GM08714 (cell line): ENCODE data around the gene SERPINA12.

ENCODE experiments used
- H3K4me3 ChIP-seq: fragments of 200-500 bp; sonication (Bioruptor generic); 2 replicates; pipeline ENCODE4 v1.5.1; 2014; ENCODE audit warnings: mild to moderate bottlenecking, low read length, inconsistent platforms
- ZNF274 ChIP-seq: IDR thresholded peaks from 2 replicates; pipeline ENCODE4 v1.6.1; 2012; ENCODE audit warnings: mild to moderate bottlenecking, low read depth, low read length

The SERPINA12 gene

DNA sequence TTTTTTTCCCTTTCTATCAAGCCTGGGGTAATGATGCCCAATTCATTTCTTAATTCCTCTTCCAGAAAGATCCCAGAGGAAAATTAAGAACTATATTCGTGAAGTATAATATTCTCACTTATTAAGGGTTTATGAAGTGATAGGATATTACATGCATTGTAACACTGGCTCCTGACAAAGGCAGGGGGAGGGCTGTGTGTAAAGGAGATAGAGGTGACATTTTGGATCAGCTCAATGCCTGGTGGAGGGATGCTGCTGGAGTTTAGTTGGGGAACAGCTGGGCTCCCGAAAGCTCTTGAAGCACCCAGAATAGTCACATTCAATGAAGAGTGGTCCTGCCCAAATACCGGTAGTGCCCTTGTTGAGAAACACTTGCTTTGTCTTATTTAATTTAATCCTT, 57.4 kb downstream of the SERPINA12 start:
- TF ChIP-seq ZNF274: no peak
- no peak overlapping the region for H3K4me3 ChIP-seq

DNA sequence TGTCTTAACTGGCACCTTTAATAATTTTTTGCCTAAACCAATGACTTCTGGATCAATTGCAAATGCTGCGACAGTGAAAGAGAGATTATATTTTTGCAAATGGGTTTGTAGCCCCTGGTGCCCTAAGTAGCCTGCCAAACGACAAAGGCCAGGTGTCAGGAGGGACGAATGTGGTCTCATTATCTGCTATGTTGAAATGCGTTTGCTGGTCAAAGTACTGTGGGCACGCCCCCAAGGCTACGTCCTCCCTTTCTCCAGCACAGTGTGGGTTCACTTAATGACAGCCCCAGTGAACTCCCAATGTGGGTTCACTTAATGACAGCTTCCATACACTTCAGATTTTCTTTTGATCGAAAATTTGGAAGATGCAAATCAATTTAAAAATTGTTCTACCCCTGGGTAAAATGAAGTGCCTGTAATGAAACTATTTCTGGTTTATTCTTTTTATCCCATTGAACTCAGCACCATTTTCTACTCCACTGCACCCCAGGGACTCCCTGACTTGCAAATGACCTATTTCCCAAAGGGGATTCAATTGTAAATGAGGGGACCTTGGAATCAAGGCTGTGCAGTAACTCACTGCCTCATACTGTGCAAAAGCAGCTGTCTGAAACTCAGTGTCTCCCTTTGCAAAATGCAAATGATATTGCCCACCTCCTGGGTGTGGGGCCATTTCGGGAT, 58.0 kb downstream of the SERPINA12 start:
- H3K4me3 ChIP-seq: no peak overlapping the region
- no peak for TF ChIP-seq ZNF274

DNA sequence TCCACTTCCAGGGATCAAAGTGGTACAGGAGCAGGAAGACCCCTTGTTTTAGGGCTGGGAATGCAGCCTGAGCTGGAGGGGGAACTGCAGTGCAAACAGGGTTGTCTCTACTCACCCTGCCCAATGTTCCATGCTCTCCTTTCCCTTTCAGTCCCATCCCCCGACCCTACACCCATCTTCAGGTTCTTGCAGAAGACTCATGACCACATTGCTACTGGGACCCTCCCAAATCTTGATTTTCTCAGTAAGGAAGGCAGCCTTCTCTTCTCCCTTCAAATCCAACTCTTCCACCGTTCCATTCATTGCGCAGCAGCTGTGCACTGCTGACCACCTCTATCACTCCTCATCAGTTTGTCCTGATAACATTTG, 58.6 kb downstream of the SERPINA12 start:
- H3K4me3 ChIP-seq: no peak overlapping the region
- no peak for TF ChIP-seq ZNF274

DNA sequence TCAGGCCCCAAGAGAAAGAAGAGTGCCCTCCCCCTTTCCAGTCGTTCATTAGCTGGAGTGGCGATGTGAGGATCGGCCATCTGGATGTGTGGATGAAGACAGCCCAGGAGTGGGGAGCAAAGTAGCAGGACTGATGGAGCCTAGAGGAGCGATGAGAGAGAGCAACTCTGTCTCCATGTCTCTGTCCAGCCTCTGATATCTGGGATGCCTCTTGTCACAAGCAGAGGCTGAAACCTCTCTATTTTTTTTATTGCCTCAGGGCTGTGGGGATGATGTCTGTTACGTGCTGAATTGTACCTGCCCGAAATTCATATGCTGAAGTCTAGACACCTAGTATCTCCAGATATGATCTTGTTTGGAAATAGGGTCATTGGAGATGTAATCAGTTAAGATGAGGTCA, 59.3 kb downstream of the SERPINA12 start:
- H3K4me3 ChIP-seq: no peak overlapping the region
- no peak for TF ChIP-seq ZNF274

DNA sequence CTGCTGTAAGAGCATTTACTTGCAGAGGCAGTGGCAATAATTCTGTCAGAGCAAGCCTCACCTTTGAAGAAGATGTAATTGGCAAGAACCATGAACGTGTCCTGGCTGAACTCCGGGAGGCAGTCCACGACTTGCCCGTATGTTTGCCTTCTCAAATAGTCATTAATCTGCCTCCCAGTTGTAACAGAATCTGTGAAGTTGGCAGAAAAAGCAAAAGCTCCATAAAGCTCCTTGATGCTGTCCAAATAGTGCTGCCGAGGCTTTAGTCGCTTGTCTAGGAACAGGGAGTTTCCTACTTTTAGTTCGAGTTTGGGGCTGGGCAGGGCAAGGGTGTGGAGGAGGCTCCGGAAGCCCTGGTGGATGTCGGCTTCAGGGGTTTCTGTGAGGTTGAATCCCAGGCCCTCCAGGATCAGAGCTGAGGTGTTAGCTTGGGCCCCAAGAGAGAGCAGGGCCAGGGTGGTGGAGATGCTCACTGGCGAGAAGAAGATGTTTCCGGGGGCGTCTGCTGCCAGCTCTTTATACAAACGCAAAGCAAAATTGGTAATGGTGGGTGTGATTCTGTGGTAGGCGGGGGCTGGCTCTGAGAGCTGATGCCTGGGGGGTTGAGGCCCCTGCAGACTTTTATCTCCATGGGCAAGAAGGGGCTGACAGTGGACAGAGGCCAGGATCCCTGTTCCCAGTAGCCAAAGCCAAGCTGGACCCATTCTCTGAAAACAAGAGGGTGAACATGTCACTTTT, 61.0 kb downstream of the SERPINA12 start:
- no peak for TF ChIP-seq ZNF274
- H3K4me3 ChIP-seq: no peak overlapping the region

DNA sequence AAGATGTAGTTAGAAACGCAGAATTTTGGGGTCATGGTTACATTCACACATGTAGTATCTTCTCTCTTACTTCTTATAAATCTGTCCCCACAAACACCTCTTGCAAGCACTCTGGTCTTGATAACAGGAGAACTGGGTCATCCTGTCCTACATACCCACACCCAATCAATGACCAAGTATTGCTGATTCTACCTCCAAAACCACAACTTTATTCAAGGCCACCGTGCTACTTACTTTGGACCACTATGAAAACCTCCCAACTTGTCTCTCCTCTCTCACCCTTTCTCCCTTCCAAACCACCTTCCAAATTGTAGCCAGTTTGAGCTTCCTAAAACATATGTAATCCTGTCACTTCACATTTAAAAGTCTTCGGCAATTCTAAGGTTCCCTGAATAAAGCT, 62.1 kb downstream of the SERPINA12 start:
- no peak for TF ChIP-seq ZNF274

DNA sequence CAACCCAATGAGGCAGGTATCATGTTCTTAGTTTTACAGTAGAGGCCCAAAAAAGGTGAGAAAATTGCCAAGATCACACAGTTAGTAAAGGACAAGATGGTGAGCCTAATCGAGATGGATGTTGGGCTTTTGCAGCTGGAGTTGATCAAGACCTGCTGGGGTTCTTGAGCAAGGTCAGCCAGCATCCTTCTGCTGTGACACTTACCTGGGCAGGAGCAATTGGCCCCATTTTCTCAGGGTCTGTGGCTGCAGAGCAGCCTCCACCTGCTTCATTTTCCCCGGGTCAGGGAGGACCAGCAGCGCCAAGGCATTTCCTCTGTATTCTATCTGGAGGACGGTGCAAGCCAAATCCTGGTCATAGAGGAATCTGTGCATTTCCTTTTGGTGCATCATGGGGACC, 63.1 kb downstream of the SERPINA12 start:
- TF ChIP-seq ZNF274: no peak
- H3K4me3 ChIP-seq: no peak overlapping the region

More for the DNA sequence above, 62.1 kb downstream of the SERPINA12 start:
- H3K4me3 ChIP-seq: no peak overlapping the region

DNA sequence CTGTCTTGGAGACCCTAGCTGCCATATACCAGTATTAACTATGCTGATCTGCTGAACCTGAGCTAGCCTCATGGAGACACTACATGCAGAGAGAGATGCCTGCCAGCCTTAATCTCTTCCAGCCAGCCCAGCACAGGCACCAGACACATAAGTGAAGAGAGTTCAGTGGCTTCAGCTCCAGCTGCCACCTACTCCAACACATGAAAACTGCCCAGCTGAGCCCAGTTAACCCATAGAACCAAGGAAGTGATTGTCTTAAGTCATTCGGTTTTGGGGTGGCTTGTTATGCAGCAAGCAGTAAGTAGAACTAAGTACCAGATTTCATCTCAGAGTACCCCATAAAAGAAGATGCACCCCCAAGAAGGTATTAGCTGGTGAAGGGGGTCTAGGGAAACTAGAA, 64.3 kb downstream of the SERPINA12 start:
- no peak overlapping the region for H3K4me3 ChIP-seq
- no peak for TF ChIP-seq ZNF274

DNA sequence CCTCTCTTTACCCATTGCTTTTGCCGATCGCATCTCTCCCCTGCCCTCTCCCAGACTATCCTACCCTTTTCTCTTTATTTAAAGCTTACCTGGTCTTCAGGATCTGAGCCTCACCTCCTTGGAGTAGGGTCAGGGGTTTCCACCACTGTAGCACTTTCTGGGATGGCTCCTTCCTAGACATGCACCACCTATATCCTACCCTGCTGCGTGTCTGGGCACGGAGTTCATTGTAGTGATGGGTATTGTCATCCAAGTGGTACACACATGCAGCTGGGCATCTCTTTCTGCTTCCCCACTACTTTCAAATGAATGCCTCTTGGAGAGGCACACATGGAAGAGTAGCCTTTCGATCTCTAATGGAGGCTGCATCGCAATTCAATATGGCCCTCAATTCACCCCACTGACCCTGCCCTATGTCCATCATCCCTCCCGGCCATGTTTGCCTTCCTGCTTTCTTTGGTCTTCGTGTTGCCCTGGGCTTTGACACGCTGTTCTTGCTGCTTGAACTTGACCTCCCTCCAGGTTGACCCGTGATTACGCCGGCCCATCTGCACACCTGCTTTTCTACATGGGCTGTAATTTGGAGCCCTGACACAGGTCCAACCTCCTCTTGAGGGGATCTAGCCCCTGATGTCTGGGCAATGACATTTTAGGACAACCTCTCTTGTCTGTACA, 67.6 kb downstream of the SERPINA12 start:
- no peak for TF ChIP-seq ZNF274
- H3K4me3 ChIP-seq: no peak overlapping the region

DNA sequence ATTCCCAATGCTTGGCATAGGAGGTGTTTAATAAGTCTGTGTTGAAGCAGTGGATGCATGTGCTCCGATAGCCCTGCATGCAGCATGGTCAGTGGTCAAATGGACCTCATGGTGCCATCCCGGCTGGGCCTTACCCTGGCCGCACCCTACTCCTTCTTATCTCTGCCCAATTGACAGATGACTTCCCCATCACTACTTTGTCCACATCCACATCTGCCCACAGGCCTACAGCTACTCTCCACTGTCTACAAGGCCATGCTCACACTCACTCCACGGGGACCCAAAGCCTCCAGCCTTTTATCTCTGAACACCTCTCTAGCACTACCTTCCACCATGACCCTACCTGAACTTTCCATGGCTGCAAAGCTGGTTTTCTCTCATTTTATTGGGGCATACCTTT, 68.1 kb downstream of the SERPINA12 start:
- no peak overlapping the region for H3K4me3 ChIP-seq
- no peak for TF ChIP-seq ZNF274

DNA sequence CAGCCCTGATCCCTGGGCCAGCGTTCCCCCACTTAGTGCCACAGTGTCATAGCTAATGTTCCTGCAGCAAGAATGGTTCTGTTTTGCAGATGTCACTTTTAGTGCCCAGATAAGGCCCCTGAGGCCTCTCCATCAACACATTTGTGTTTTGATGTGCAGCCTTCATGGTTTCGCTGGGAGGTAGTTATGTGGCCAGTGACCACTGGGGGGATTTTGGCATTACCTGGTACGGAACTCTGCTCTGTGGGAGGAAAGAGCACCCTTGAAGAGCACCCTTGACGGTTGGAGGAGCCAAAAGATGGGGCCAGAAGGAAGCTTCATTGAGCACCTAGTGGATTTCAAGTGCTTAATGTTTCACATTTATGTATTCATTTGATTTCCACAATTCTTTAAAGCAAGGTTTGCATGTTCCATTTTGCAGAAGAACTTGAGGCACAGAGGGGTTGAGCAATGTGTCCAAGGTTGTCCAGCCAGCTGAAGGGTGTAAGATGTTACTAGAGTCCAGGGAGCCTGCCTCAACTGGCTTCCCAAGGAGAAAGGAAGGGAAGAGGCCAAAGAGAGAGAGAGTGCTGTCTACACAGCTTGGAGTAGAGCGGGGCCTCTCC, 69.7 kb downstream of the SERPINA12 start:
- H3K4me3 ChIP-seq: no peak overlapping the region
- no peak for TF ChIP-seq ZNF274
